Measurements from ENCODE around the gene EGLN2.
"Not testable (repeated sequence)": the region's sequence is repeated elsewhere in the genome, so short reads cannot be mapped to it uniquely, and the experiment has no call there.

Gene EGLN2

DNA sequence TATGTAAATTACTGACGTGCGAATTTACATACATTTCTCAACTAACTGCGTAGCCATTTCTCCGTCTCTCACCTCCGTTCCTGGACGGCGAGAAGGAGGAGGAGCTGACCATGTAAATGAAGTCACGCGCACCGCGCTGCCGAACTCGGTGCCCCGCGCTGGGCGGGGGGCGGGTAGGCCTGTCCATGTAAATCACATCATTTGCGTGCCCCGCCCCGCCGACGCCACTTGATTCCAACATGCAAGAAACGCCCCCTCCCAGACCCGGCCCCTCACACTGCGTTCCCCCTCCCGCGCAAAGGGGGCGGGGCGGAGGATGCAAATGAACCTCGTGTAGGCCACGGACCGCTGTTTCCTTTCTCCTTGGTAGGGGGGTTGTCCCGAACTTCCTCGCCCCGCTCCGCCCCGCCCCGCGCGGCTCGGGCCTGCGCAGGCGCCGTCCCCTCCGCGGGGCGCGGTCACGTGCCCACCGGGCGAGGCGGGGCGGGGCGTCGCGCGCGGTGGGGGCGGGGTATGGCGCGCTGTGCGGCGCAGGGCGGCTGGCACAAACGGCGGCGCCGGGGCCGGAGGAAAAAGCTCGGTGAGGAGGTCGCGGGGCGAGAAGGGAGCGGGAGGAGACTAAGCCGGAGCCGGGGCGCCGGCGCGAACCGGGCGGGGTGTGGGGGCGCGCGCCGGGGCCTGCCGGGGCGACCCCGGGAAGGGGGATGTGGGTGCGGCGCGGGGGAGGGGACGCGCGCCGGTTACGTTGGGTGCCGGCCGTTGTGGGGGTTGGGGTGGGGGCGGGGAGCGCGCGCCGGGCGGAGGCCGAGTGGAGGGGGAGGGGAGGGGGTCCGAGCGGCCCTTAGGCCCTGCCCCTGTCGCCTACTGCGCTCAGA, at the start of gene EGLN2:
EGLN2 (plus strand) TSS at position 509 of the 875 bp plus-strand sequence. CDS start 1,382 bp downstream, outside the sequence.
- peak within 1 kb of the TSS; percentile 79 for H3K4me3 ChIP-seq (ENCODE audit: low read depth, low read length)

- peak within 1 kb of the TSS; percentile 74 for H3K4me3 ChIP-seq (ENCODE audit: low read depth, low read length)
Observed at GRCh38 chr19:40750058-40750873, 48.7 kb upstream of the EGLN2 start, which contains the start of gene ACTMAP. Gene ACTMAP, minus strand, starts transcription at chr19:40750477. Its CDS starts 674 bp downstream, at chr19:40749803.

DNA sequence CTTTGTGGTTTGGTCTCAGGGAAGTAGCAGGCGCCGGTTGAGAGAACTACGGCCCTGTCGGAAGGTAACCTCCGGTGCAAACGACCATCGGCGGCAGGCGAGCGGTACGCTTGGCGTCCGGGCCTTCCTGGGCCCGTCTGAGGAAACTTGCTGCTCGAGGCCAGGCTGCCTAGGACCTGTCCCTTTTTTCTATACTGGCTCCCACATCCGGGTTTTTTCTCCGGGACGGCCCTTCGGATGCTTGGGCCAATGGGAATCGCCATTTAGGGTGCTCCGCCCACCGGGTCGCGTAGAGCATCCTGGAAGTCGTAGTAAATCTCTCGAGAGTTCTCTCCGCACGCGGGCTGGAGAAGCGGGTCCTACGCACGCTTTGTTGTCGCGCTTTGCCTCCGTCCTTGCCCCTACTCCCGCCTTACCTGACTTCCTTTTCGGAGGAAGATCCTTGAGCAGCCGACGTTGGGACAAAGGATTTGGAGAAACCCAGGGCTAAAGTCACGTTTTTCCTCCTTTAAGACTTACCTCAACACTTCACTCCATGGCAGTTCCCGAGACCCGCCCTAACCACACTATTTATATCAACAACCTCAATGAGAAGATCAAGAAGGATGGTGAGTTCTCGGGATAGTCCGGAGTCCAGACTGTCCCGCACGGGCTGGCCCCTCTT, 48.0 kb upstream of the EGLN2 start, which contains the start of gene SNRPA:
SNRPA (plus strand) TSS at position 330 of the 664 bp plus-strand sequence; CDS start at position 536, 206 bp downstream.
- peak within 1 kb of the TSS; percentile 74 for H3K4me3 ChIP-seq (ENCODE audit: low read depth, low read length)

GRCh38 chr19:40752257-40752781, 46.7 kb upstream of the EGLN2 start:
- H3K4me3 ChIP-seq (ENCODE audit: low read depth, low read length) = peak overlapping the region; percentile 74

DNA sequence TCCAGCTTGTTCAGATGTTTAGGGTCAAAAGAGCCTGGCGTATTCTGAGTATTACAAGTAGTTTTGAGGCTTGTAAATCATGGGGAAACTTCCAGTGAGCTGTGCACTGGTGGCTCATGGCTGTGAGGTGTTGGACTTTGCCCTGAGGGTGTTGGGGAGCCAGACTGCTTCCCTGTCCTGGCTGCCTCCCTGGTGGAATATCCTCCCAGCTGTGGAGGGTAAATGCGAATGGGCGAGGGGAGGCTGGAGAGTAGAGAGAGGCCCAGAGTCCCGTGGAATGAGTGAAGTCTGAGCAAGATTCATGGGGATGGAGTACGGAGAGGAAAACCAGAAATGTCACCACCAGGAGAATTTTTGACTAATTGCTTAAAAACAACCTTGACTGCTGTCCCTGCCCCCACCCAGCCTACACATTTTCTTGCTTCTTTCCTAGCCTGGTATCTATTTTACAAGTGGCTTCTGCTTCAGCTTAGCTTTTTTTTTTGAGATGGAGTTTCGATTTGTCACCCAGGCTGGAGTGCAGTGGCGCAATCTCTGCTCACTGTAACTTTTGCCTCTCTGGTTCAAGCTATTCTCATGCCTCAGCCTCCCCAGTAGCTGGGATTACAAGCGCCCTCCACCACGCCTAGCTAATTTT, 44.3 kb upstream of the EGLN2 start:
- no peak overlapping the region for H3K4me3 ChIP-seq (ENCODE audit: low read depth, low read length)

GRCh38 chr19:40755248-40755624, 43.8 kb upstream of the EGLN2 start:
- H3K4me3 ChIP-seq (ENCODE audit: low read depth, low read length) = no peak overlapping the region

DNA sequence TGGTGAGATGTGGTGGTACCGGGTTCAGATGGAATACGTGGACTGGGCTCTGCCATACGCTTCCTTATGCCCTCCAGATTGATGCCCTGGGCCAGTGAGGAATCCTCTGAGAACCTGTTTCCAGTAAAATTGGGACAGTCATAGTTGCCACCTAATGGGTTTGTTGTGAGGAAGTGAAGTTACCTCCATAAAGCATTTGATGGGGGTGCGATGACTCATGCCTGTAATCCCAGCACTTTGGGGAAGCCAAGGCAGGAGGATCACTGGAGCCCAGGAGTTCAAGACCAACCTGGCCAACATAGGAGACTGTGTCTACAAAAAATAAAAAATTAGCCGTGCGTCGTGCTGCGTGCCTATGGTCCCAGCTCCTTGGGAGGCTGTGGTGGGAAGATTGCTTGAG, 43.2 kb upstream of the EGLN2 start:
- no peak overlapping the region for H3K4me3 ChIP-seq (ENCODE audit: low read depth, low read length)

- no peak overlapping the region for H3K4me3 ChIP-seq (ENCODE audit: low read depth, low read length)
Observed at GRCh38 chr19:40756502-40757110, 42.4 kb upstream of the EGLN2 start.

GRCh38 chr19:40758491-40758890, 40.5 kb upstream of the EGLN2 start:
- no peak overlapping the region for H3K4me3 ChIP-seq (ENCODE audit: low read depth, low read length)

DNA sequence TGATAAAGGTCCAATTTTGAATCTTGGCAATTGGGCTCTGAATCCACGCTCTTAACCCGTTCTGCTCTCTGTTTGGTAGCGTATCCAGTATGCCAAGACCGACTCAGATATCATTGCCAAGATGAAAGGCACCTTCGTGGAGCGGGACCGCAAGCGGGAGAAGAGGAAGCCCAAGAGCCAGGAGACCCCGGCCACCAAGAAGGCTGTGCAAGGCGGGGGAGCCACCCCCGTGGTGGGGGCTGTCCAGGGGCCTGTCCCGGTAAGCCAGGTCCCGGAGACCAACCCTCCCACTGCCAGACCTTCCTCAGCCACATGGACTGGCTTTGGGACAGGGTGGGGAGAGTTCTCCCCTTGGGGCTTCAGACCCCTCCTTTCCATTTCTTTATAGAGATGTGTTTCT, 39.6 kb upstream of the EGLN2 start:
- no peak overlapping the region for H3K4me3 ChIP-seq (ENCODE audit: low read depth, low read length)

DNA sequence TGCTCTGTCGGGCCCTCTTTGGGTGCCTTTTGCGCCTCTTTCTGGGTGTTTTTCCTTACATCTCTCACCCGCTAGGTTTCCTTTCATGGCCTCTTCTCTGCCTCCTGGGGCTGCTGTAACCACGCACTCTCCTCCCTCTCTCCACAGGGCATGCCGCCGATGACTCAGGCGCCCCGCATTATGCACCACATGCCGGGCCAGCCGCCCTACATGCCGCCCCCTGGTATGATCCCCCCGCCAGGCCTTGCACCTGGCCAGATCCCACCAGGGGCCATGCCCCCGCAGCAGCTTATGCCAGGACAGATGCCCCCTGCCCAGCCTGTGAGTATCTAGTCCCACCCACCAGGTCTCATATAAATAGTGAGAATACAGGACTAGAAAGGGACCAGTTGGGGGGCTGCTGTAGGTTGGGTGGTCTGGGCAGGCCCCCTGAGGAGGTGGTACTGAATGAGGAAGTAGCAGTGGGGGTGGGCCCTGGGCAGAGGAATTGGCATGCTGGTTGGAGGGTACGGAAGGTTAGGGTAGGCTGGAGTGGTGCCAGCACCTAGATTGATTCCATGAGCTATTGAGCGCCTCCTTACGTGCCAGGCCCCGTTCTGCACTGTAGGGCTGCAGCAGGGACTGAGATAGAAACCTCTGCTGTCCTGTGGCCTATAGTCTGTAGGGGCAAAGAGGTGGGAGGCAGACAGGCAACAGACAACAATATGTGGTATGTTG, 36.1 kb upstream of the EGLN2 start:
- H3K4me3 ChIP-seq (ENCODE audit: low read depth, low read length) = no peak overlapping the region

- H3K4me3 ChIP-seq (ENCODE audit: low read depth, low read length) = no peak overlapping the region
Observed at GRCh38 chr19:40763526-40763925, 35.5 kb upstream of the EGLN2 start.

GRCh38 chr19:40763963-40764362, 35.0 kb upstream of the EGLN2 start:
- no peak overlapping the region for H3K4me3 ChIP-seq (ENCODE audit: low read depth, low read length)

GRCh38 chr19:40766385-40766784, 32.6 kb upstream of the EGLN2 start:
- not testable (repeated sequence) for H3K4me3 ChIP-seq (ENCODE audit: low read depth, low read length)

DNA sequence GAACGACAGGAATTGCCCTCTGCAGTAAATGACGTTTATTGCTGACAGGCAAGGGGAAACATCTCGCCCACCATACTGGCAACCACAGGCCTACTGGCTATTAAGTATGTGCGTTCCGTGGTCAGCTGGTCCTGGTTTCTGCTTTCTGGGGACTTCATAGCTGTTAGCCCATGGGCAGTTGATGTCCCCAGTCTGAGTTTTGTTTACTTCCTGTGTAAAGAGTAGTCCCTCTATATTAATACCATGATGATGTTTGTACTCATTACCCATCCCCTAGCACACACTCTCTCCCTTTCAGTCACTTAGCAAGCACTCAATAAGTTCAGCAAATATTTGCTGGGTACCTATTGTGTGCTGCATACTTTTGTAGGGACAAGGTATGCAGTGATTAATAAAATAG, 30.1 kb upstream of the EGLN2 start:
- no peak overlapping the region for H3K4me3 ChIP-seq (ENCODE audit: low read depth, low read length)

GRCh38 chr19:40771101-40771862, 27.7 kb upstream of the EGLN2 start:
- H3K4me3 ChIP-seq (ENCODE audit: low read depth, low read length) = not testable (repeated sequence)

DNA sequence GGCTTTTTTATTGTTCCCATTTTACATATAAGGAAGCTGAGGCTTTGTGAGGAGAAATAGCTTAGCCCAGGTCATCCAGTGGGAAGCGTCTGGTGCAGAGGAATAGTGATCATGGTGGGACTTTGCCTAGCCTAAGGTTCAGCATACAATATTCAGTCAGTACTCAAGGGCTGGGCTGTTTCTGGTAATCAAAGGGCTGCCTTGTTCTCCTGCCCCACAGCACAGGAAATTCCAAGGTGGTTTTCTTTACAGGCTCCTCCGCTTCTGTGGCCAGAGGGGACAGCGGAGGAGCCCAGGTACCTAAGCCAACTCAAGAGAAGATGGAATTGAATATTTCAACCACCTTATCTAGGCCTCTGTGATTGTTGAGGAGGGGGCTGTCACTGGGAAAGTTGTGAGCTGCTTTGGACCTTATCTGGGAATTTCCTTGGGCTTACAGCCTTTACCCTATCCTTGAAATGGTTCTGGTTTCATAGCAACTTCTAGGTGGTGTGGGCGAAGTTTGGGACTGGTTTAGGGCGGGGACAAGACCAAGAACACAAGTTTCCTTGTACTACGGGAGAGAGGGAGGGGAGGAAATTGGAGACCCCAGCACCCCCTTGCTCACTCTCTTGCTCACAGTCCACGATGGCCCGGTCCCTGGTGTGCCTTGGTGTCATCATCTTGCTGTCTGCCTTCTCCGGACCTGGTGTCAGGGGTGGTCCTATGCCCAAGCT, 23.9 kb upstream of the EGLN2 start, which contains the start of gene MIA:
MIA (plus strand) TSS at position 606 of the 716 bp plus-strand sequence; CDS start at position 628, 22 bp downstream.
- H3K4me3 ChIP-seq (ENCODE audit: low read depth, low read length) = no peak within 1 kb of the TSS

DNA sequence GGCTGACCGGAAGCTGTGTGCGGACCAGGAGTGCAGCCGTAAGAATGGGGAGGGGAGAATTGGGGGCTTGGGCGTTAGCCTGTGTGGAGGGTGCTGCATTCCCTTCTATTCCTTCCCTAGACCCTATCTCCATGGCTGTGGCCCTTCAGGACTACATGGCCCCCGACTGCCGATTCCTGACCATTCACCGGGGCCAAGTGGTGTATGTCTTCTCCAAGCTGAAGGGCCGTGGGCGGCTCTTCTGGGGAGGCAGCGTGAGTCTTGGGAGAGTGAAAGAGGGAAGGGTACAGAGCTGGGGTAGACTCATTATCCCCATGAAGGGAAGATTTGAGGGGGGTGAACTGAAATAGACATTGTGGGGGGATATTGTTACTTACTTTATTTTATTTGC, 23.4 kb upstream of the EGLN2 start:
- H3K4me3 ChIP-seq (ENCODE audit: low read depth, low read length) = no peak overlapping the region

Data from iPS-11a (cell line).